GM23338 (cell line): ENCODE measurements around the gene MED12L. TPM values are rescaled to one million over a fixed set of nuclear protein-coding genes. Genes with fewer than 3 reads are reported as not detected.

Source experiments
- ATAC-seq: fragments of 200-7000 bp; cut with Tn5 transposase; 3 replicates; pipeline ENCODE4 v1.9.1; 2020
- DNase-seq: peaks from one replicate; pipeline ENCODE4 v3.0.0-alpha.2; 2015; ENCODE audit warnings: low spot score
- H2AFZ ChIP-seq: fragments of 200-600 bp; sonication (generic); 2 replicates; pipeline ENCODE4 v1.8.0; 2016; ENCODE audit warnings: antibody characterized with exemption, mild to moderate bottlenecking, moderate library complexity
- H3F3A ChIP-seq: fragments of 200-600 bp; sonication (generic); replicated peaks from 2 replicates; pipeline ENCODE4 v1.8.0; 2017; ENCODE audit warnings: antibody characterized with exemption, mixed run types, low read depth
- H3K27ac ChIP-seq: fragments of 200-600 bp; sonication (generic); 2 replicates; pipeline ENCODE4 v1.6.1; 2016; ENCODE audit warnings: low read depth
- H3K27me3 ChIP-seq: fragments of 200-600 bp; sonication (generic); 2 replicates; pipeline ENCODE4 v1.8.0; 2016; ENCODE audit warnings: mild to moderate bottlenecking, mixed run types, moderate library complexity; ENCODE audit not compliant: insufficient read depth
- H3K36me3 ChIP-seq: fragments of 200-600 bp; sonication (generic); 2 replicates; pipeline ENCODE4 v1.8.0; 2016; ENCODE audit warnings: mild to moderate bottlenecking; ENCODE audit not compliant: insufficient read depth
- H3K4me1 ChIP-seq: fragments of 200-600 bp; sonication (generic); 2 replicates; pipeline ENCODE4 v1.8.0; 2016; ENCODE audit warnings: mild to moderate bottlenecking, moderate library complexity; ENCODE audit not compliant: insufficient read depth
- H3K4me2 ChIP-seq: fragments of 200-600 bp; sonication (generic); 2 replicates; pipeline ENCODE4 v1.7.1; 2017; ENCODE audit warnings: mixed run types
- H3K4me3 ChIP-seq: fragments of 200-600 bp; sonication (generic); 2 replicates; pipeline ENCODE4 v1.6.1; 2016; ENCODE audit warnings: mixed run types
- H3K79me2 ChIP-seq: fragments of 200-600 bp; sonication (generic); replicated peaks from 2 replicates; pipeline ENCODE4 v1.8.0; 2017; ENCODE audit warnings: mild to moderate bottlenecking; ENCODE audit not compliant: insufficient read depth
- H3K9me2 ChIP-seq: fragments of 200-600 bp; sonication (generic); 2 replicates; pipeline ENCODE4 v1.8.0; 2017; ENCODE audit not compliant: insufficient read depth
- H4K20me1 ChIP-seq: fragments of 200-600 bp; sonication (generic); replicated peaks from 2 replicates; pipeline ENCODE4 v1.8.0; 2017; ENCODE audit warnings: mild to moderate bottlenecking; ENCODE audit not compliant: insufficient read depth
- H3K27ac Mint-ChIP-seq: 2 replicates; pipeline ENCODE4 v1.8.0; 2020; ENCODE audit warnings: inconsistent platforms, mild to moderate bottlenecking, moderate library complexity, mixed read lengths
- H3K27me3 Mint-ChIP-seq: 3 replicates; pipeline ENCODE4 v1.8.0; 2022; ENCODE audit warnings: low read depth, mild to moderate bottlenecking, moderate library complexity, mixed read lengths, inconsistent platforms; ENCODE audit not compliant: insufficient read depth, poor library complexity
- H3K36me3 Mint-ChIP-seq: 3 replicates; pipeline ENCODE4 v1.8.0; 2021; ENCODE audit warnings: low read depth, mild to moderate bottlenecking, inconsistent platforms, moderate library complexity, mixed read lengths
- H3K4me1 Mint-ChIP-seq: 3 replicates; pipeline ENCODE4 v1.8.0; 2020; ENCODE audit warnings: mild to moderate bottlenecking, inconsistent platforms, mixed read lengths
- H3K4me3 Mint-ChIP-seq: 3 replicates; pipeline ENCODE4 v1.8.0; 2021; ENCODE audit warnings: moderate library complexity, mild to moderate bottlenecking, inconsistent platforms, mixed read lengths
- H3K9me3 Mint-ChIP-seq: 3 replicates; pipeline ENCODE4 v1.8.0; 2020; ENCODE audit warnings: moderate library complexity, mild to moderate bottlenecking, inconsistent platforms, mixed read lengths
- EZH2 ChIP-seq: fragments of 200-600 bp; sonication (generic); IDR thresholded peaks from one replicate; pipeline ENCODE4 v1.8.0; 2017; ENCODE audit warnings: antibody characterized with exemption, mild to moderate bottlenecking, low read depth; ENCODE audit not compliant: unreplicated experiment
- JUNB ChIP-seq: IDR thresholded peaks from one replicate; pipeline ENCODE4 v1.6.1; 2016; ENCODE audit warnings: antibody characterized with exemption; ENCODE audit not compliant: unreplicated experiment
- NANOG ChIP-seq: IDR thresholded peaks from 2 replicates; pipeline ENCODE4 v1.6.1; 2016; ENCODE audit warnings: antibody characterized with exemption, borderline replicate concordance
- POLR2AphosphoS5 ChIP-seq: IDR thresholded peaks from 2 replicates; pipeline ENCODE4 v1.6.1; 2016; ENCODE audit warnings: antibody characterized with exemption, low read depth
- STAT1 ChIP-seq: IDR thresholded peaks from one replicate; pipeline ENCODE4 v1.6.1; 2016; ENCODE audit warnings: antibody characterized with exemption; ENCODE audit not compliant: unreplicated experiment
- ZNF114 ChIP-seq: fragments of 250-450 bp; sonication (Bioruptor Pico); IDR thresholded peaks from 2 replicates; pipeline ENCODE4 v1.5.0; 2020; ENCODE audit warnings: mild to moderate bottlenecking, moderate library complexity
- polyA plus RNA-seq: library from polyadenylated mRNA; unstranded; fragments of >200 nt; fragmentation: Nextera tagmentation; extraction: Ambion mirVana; gene quantifications from 2 replicates; pipeline ENCODE4 v1.2.1, GENCODE V29; 2016
- total RNA-seq: library from RNA; depleted of rRNA; stranded (reverse); fragments of >200 nt; shearing (Covaris generic); gene quantifications from 2 replicates; pipeline ENCODE4 v1.2.3, GENCODE V29; 2014
- TF ChIP-seq, protein P1 (sequence below): fragments of 250-450 bp; sonication (Bioruptor Pico); IDR thresholded peaks from 2 replicates; pipeline ENCODE4 v1.5.0; 2020; ENCODE audit warnings: mild to moderate bottlenecking, moderate library complexity
- TF ChIP-seq, protein P2 (sequence below): IDR thresholded peaks from 2 replicates; pipeline ENCODE4 v1.6.1; 2016; ENCODE audit warnings: antibody characterized with exemption
- TF ChIP-seq, protein P3 (sequence below): IDR thresholded peaks from one replicate; pipeline ENCODE4 v1.6.1; 2018; ENCODE audit warnings: antibody characterized with exemption; ENCODE audit not compliant: unreplicated experiment

The MED12L gene
- total and polyA plus RNA-seq, 2 experiments from 2014 or later: 5.7 to 25.0 TPM

DNA sequence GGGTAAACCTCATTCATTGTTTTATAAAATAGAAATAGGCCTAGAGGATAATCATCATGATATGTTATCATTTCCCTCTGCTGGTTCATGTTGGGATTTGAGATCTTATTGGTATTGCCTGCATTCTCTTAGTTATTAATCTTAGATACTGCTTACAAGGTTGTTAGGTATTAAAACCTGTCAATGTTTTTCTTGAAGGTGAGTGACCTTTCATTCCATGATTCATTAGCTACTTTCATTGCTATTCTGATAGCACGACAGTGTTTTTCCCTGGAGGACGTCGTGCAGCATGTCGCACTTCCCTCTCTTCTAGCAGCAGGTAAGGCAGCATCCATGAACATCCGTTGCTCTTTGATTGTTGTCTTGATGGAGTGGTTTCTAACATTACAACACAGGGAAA, 282.0 kb downstream of the MED12L start:
- Histone ChIP-seq H3K9me2 (no peaks in the 10 kb centered on the region), H3K36me3 (no peaks in the 10 kb centered on the region), H3K27ac (0 out of 2 replicates have a peak overlapping the region, but pooled peaks have one; percentile 18), H3K4me1 (peaks cover 5% of the 10 kb centered on the region; the same call in 1 of the 2 replicates), H3K79me2 (no peaks in the 10 kb centered on the region), H4K20me1 (no peaks in the 10 kb centered on the region), H3F3A (no peaks in the 10 kb centered on the region), H2AFZ (no peak overlapping the region), H3K4me2 (no peak overlapping the region), H3K27me3 (no peaks in the 10 kb centered on the region), H3K4me3 (no peak overlapping the region)
- H3K4me1 Mint-ChIP-seq: peaks cover 24% of the 10 kb centered on the region
- H3K4me3 Mint-ChIP-seq: no peak overlapping the region
- 0 out of 3 replicates have a peak, but pooled peaks cover 4% of the 10 kb centered on the region for H3K36me3 Mint-ChIP-seq
- ATAC-seq: no peak
- TF ChIP-seq, protein P1, sequence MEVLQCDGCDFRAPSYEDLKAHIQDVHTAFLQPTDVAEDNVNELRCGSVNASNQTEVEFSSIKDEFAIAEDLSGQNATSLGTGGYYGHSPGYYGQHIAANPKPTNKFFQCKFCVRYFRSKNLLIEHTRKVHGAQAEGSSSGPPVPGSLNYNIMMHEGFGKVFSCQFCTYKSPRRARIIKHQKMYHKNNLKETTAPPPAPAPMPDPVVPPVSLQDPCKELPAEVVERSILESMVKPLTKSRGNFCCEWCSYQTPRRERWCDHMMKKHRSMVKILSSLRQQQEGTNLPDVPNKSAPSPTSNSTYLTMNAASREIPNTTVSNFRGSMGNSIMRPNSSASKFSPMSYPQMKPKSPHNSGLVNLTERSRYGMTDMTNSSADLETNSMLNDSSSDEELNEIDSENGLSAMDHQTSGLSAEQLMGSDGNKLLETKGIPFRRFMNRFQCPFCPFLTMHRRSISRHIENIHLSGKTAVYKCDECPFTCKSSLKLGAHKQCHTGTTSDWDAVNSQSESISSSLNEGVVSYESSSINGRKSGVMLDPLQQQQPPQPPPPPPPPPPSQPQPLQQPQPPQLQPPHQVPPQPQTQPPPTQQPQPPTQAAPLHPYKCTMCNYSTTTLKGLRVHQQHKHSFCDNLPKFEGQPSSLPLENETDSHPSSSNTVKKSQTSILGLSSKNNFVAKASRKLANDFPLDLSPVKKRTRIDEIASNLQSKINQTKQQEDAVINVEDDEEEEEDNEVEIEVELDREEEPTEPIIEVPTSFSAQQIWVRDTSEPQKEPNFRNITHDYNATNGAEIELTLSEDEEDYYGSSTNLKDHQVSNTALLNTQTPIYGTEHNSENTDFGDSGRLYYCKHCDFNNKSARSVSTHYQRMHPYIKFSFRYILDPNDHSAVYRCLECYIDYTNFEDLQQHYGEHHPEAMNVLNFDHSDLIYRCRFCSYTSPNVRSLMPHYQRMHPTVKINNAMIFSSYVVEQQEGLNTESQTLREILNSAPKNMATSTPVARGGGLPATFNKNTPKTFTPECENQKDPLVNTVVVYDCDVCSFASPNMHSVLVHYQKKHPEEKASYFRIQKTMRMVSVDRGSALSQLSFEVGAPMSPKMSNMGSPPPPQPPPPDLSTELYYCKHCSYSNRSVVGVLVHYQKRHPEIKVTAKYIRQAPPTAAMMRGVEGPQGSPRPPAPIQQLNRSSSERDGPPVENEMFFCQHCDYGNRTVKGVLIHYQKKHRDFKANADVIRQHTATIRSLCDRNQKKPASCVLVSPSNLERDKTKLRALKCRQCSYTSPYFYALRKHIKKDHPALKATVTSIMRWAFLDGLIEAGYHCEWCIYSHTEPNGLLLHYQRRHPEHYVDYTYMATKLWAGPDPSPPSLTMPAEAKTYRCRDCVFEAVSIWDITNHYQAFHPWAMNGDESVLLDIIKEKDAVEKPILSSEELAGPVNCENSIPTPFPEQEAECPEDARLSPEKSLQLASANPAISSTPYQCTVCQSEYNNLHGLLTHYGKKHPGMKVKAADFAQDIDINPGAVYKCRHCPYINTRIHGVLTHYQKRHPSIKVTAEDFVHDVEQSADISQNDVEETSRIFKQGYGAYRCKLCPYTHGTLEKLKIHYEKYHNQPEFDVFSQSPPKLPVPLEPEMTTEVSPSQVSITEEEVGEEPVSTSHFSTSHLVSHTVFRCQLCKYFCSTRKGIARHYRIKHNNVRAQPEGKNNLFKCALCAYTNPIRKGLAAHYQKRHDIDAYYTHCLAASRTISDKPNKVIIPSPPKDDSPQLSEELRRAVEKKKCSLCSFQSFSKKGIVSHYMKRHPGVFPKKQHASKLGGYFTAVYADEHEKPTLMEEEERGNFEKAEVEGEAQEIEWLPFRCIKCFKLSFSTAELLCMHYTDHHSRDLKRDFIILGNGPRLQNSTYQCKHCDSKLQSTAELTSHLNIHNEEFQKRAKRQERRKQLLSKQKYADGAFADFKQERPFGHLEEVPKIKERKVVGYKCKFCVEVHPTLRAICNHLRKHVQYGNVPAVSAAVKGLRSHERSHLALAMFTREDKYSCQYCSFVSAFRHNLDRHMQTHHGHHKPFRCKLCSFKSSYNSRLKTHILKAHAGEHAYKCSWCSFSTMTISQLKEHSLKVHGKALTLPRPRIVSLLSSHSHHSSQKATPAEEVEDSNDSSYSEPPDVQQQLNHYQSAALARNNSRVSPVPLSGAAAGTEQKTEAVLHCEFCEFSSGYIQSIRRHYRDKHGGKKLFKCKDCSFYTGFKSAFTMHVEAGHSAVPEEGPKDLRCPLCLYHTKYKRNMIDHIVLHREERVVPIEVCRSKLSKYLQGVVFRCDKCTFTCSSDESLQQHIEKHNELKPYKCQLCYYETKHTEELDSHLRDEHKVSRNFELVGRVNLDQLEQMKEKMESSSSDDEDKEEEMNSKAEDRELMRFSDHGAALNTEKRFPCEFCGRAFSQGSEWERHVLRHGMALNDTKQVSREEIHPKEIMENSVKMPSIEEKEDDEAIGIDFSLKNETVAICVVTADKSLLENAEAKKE: no peak
- TF ChIP-seq ZNF114 (CRISPR knock-in tag): no peak
- TF ChIP-seq, protein P2, sequence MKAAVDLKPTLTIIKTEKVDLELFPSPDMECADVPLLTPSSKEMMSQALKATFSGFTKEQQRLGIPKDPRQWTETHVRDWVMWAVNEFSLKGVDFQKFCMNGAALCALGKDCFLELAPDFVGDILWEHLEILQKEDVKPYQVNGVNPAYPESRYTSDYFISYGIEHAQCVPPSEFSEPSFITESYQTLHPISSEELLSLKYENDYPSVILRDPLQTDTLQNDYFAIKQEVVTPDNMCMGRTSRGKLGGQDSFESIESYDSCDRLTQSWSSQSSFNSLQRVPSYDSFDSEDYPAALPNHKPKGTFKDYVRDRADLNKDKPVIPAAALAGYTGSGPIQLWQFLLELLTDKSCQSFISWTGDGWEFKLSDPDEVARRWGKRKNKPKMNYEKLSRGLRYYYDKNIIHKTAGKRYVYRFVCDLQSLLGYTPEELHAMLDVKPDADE: no peak
- no peak for TF ChIP-seq JUNB
- no peak for TF ChIP-seq STAT1
- no peak for TF ChIP-seq NANOG
- no peak for TF ChIP-seq POLR2AphosphoS5
- no peak for TF ChIP-seq EZH2
- TF ChIP-seq, protein P3, sequence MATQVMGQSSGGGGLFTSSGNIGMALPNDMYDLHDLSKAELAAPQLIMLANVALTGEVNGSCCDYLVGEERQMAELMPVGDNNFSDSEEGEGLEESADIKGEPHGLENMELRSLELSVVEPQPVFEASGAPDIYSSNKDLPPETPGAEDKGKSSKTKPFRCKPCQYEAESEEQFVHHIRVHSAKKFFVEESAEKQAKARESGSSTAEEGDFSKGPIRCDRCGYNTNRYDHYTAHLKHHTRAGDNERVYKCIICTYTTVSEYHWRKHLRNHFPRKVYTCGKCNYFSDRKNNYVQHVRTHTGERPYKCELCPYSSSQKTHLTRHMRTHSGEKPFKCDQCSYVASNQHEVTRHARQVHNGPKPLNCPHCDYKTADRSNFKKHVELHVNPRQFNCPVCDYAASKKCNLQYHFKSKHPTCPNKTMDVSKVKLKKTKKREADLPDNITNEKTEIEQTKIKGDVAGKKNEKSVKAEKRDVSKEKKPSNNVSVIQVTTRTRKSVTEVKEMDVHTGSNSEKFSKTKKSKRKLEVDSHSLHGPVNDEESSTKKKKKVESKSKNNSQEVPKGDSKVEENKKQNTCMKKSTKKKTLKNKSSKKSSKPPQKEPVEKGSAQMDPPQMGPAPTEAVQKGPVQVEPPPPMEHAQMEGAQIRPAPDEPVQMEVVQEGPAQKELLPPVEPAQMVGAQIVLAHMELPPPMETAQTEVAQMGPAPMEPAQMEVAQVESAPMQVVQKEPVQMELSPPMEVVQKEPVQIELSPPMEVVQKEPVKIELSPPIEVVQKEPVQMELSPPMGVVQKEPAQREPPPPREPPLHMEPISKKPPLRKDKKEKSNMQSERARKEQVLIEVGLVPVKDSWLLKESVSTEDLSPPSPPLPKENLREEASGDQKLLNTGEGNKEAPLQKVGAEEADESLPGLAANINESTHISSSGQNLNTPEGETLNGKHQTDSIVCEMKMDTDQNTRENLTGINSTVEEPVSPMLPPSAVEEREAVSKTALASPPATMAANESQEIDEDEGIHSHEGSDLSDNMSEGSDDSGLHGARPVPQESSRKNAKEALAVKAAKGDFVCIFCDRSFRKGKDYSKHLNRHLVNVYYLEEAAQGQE: no peak
- H3K27ac Mint-ChIP-seq: peak overlapping the region; percentile 13; the same call in 1 of the 2 replicates
- no peaks in the 10 kb centered on the region for H3K9me3 Mint-ChIP-seq
- H3K27me3 Mint-ChIP-seq: peaks cover 3% of the 10 kb centered on the region
- DNase-seq: no peak
